ENCODE measurements around the gene CLOCK. TPM values are rescaled to one million over a fixed set of nuclear protein-coding genes. Genes with fewer than 3 reads are reported as not detected.
A peak's percentile ranks its signal among the peaks of the same experiment; 100 is the strongest.

The CLOCK gene
- total RNA-seq, 1 experiment from 2014 or later, result 21.7 TPM

DNA sequence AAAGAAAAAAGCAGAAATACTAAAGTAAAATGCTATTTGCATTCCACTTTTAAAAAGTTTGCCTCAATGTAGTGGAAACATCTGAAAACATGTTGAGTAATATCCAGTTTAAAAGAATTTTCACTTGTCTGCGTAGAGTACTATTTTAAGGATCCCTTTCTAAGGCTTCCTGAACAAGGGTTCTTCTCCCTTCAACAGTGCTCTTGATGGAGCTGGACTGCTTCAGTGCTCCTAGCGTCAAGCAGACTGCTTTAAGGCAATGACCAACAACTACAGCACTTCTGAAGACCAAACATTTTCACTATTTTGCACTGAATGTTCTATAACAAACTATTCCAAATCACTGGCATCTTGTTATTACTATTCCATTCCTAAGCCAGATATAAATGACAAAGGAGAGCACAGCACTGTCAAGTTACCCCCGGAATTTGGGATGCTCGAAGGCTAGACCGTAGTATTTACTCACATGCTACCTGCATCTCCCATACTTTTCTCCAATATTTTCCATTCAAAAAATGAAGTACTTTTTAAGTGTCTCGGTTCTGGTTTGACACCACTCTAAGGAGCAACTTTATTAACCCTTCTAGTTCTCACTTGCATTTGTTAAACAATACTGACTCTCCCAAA is 114.9 kb downstream of the CLOCK start:
- no peak for DNase-seq (ENCODE audit: extremely low read depth, low read depth)

DNA sequence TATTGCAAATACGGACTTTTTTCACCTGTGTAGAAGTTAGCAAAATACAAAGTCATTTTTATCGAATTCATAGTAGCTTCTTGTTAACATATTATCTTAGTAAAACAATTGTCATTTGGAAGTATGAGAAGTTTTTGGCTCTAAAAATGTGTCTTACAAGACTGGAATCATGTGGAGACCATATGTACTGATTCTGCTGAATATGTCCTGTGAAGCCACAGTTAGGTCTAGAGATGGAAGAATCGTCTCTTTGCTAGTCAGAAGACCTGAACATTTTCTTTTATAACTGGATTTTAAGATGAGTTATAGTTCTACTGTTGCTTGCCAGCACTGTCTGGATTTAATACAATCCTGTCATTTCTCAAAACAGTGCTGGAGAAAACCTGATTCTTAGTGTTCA is 121.9 kb downstream of the CLOCK start:
- DNase-seq (ENCODE audit: extremely low read depth, low read depth), result no peak

DNA sequence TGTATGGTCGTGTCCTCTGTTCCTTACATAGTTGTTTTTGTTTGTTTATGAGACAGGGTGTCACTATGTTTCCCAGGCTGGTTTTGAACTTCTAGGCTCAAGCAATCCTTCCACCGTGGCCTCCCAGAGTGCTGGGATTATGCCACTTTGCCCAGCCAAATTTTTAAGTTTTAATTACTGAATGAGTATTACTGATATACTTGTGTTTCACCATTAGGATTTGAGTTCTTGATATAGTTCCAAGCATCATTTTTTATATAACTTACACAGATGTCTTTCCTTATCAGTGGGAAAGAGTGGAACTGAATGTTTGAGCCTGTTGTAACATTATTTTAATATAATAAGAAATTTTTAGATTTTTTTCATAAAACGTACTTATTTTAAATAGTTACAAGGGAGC is 130.5 kb downstream of the CLOCK start:
- DNase-seq (ENCODE audit: extremely low read depth, low read depth), result no peak

DNA sequence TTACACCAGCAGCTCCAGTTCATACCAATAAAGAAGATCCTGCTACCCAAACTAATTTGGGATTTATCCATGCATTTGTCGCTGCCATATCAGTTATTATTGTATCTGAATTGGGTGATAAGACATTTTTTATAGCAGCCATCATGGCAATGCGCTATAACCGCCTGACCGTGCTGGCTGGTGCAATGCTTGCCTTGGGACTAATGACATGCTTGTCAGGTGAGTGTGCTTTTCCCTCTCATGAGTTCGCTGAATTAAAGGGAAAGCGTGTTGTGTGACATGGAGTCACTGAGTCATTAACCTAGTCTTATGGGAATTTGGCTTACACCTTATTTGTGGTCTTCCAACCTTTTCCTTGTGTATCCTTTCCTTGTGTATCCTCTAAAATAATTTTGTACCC is 135.1 kb downstream of the CLOCK start:
- no peak for DNase-seq (ENCODE audit: extremely low read depth, low read depth)

DNA sequence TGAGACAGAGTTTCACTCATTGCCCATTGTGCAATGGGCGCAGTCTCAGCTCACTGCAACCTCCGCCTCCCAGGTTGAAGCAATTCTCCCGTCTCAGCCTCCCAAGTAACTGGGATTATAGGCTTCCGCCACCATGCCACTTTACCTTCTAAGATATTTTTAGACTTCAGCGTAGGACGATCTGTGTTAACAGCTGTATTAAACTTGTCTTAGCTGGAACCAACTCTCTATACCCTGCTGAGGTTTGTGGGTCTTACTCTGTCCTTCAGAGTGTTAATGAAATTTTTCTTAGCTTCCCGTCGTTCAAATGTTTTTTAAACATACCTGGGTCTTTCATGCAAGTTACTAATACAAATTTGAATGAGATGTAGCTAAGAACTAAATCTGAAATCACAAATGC is 136.3 kb downstream of the CLOCK start:
- DNase-seq (ENCODE audit: extremely low read depth, low read depth), result no peak

DNA sequence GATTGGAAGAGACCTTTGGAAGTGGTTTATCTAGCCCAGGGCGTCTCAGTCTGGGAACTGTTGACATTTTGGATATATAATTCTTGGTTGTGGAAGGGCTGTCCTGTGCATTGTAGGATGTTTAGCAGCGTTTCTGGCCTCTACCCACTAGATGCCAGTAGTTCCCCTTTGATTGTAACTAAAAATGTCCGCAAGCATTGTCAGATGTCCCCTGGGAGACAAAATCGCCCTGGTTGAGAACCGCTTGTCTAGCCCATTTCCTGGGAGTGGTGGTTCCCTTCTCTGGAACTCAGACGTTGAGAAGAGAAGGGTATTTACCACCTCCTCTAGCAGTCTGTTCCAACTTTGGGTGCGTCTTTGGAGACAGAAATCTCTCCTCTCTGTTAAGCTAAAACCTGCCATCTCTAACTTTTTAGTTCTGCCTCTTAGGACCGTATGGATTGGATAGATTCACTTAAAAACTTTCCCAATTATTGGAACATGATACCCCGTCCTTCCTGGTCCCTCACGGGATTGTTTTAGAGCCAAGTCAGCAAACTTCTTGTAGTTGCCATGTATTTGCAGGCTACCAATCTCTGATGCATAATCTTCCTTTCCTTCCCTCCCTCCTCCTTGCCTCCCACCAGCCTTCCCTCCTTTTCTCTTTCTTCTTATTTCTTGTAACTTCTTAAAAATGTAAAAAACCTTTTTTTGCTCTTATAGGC is 137.1 kb downstream of the CLOCK start:
- DNase-seq (ENCODE audit: extremely low read depth, low read depth), result no peak

DNA sequence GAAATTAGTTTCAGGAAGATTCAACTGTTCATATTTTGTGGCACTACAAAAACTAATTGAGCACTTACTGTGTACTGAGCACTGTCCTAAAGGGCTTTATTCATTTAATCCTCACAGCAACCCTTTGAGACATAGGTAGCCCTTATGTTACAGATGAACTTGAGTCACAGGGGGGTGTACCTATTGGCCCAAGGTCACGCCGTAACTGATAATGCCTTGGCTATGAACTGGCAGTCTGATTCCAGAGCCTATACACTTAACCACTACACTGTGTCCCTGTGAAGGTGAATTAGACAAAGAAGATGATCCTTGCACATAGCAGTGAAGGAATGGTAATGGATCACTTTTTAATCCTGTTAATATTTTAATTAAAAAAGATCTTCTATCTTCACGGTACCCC is 138.9 kb downstream of the CLOCK start:
- DNase-seq (ENCODE audit: extremely low read depth, low read depth), result no peak

DNA sequence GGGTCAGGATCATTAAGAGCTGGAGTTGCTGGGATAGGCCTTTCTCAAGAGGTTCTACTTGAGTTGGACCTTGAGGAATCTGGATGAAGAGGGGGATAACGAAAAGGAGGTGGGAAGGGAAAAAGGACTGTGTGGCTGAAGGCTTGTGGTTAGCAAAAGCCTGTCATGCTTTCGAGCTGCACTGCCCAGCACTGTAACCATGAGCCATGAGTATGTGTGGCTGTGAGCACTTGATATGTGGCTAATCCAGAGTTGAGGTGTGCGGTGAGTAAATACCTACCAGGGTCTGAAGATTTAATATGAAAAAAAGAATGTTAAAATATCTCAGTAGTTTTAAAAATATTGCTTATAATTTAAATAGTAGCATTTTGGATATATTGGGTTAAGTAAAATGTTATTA is 139.6 kb downstream of the CLOCK start:
- DNase-seq (ENCODE audit: extremely low read depth, low read depth), result no peak

DNA sequence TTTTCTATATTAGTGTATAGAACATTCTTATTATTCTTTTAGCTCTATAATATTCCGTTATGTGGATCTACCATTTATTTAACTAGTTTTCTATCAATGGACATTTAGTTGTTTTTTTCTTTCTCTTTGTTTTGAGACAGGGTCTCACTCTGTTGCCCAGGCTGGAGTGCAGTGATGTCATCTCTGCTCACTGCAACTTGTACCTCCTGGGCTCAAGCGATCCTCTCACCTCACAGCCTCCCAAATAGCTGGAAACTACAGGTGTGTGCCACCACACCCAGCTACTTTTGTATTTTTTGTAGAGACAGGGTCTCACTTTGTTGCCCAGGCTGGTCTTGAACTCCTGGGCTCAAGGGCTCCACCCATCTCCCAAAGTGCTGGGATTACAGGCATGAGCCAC is 140.2 kb downstream of the CLOCK start:
- no peak for DNase-seq (ENCODE audit: extremely low read depth, low read depth)

DNA sequence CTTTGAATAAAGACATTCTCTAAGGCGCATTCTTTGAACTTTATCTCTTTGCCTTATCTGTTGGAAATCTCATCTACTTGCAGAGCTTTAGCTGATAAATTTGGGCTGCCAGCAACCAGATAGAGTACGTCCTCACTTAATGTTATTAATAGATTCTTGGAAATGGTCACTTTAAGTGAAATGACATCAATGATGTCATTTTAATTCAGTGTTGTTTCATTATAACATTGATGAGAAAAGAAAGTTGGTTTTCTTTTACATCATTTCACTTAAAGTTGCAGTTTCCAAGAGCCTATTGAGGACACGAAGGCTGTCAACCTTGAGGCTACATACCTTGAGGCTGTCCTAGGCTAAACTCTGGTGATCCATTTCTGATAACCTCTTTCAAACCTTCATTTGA is 141.6 kb downstream of the CLOCK start:
- no peak for DNase-seq (ENCODE audit: extremely low read depth, low read depth)

DNA sequence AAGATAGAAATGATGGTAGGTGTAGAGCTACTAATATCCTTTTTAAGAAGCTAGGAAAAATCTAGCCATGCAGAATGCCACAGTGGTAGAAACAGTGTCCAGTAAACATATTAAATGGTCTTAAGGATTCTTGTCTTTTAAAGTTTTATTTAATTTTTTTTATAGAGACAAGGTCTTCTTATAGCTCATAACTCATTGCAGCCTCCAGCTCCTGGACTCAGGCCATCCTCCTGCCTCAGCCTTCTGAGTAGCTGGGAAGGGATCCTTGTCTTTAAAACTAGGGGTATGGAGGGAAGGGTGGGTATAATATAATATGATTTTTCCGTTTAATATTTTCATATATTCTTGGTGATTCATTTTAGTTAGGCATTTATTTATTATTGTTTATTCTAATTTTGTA is 147.1 kb downstream of the CLOCK start:
- no peak for DNase-seq (ENCODE audit: extremely low read depth, low read depth)

DNA sequence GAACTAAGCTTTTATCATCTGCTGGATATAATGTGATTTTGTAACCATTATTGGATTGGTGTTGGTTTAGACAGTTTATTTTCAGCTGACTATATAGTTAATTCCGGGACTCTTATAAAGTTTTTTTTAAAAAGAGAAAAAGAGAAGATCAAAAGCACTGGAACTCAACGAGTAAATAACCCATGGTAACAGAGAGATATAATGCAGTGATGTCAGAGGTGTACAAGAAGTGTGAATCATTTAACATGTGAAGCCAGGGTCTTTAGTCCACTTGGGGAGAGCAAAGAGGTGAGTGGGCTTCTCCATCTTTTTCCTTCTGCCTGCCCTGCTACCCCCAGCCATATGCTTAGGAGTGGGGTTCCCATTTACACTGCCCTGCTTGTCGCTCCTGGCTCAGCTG is 147.7 kb downstream of the CLOCK start:
- DNase-seq (ENCODE audit: extremely low read depth, low read depth), result no peak

DNA sequence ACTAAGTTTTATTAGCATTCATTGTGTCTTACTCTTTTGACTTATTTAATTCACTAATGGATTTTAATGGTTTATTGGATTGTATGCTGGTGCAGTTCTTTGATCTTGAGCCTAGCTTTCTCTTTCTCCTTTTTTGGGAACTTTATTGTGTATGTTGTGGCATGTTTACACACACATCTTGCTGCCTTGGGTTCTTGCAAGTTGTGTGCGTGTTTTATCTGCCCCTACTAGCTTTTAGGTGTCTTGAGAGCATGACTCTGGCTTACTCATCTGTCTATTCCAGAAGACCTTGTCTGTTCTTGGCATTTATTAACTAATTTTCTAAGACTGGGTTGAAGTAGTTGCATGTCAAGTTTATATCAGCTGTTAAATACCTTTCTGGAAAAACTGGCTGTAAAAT is 148.2 kb downstream of the CLOCK start:
- DNase-seq (ENCODE audit: extremely low read depth, low read depth), result no peak

DNA sequence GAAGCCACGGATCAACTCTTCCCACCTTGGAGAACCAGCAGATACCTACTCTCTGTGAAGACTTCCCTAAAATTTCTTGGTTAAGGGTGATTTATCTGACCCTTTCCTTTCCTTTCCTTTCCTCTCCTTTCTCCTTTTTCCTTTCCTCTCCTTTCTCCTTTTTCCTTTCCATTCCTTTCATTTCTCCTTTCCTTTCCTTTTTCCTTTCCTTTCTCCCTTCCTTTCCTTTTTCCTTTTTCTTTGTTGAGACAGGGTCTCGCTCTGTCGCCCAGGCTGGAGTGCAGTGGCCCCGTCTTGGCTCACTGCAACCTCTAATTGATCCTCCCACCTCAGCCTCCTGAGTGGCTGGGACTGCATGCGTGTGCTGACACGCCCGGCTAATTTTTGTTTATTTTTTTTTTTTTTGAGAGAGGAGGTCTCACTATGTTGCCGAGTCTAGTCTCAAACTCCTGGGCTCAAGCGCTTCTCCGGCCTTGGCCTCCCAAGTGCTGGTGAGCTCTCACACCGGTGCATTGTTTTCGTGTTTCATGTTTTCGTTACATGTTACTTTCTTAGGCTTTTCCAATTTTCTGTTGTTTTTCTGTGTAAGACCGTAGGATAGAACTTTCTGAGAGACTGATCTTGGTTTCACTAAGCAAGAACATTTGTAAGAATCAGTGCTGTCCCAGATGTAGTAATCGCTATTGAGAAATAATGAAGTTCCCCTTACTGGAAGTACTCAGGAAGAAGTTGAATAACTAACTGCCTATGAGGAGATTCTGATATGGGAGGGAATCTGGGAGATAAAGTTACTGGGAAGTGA is 149.0 kb downstream of the CLOCK start:
- no peak for DNase-seq (ENCODE audit: extremely low read depth, low read depth)

DNA sequence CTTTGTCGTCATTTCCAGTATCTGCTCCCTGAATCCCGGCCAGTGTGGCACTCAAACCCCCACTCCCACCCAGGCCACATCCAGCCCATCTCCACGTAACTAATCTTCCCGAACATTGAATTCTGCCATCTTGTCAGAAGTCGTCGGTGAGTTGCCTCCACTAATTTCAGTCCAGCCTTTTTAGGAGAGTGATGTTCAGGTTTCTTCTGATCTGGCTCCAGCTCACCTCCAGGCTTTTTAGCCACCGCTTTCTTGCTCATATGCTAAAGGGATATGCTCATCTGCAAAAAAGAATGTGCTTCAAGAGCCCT is 149.6 kb downstream of the CLOCK start:
- DNase-seq (ENCODE audit: extremely low read depth, low read depth), result no peak

DNA sequence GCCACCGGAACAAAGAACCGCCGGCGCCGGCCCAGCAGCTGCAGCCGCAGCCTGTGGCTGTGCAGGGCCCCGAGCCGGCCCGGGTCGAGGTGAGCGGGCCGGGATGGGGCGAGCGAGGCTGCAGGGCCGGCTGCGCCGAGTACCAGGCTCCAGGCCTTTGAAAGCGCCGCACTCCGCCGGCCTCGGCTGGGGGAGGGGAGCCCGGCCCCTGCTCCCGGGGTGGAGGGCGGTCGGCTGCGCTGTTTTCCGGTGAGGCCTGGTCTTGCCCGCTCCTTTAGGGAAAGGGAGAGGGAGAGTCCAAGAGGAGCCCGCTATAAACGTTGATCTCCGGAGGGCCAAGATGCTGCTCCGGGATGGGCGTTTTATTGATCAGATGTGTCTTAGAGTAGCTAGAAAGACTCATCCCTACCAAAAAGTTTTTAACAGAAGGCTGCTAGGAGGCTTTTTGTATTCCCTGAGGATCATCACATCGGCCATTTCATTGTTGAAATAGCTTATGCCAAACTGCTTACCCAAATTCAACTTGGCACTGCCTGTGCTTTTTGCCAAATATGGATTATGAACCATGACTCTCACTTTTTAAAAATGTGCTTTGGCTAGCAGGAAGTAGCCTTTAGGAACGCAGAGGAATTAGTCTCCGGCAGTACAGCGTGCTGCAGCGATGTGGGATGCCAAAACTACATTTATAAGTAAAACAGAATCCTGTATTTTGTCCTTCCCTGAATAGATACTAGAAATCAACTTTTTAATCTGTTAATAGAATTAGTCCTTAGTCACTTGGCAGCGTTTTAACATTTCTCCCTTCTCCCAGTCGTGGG is 150.2 kb downstream of the CLOCK start:
- DNase-seq (ENCODE audit: extremely low read depth, low read depth), result no peak

DNA sequence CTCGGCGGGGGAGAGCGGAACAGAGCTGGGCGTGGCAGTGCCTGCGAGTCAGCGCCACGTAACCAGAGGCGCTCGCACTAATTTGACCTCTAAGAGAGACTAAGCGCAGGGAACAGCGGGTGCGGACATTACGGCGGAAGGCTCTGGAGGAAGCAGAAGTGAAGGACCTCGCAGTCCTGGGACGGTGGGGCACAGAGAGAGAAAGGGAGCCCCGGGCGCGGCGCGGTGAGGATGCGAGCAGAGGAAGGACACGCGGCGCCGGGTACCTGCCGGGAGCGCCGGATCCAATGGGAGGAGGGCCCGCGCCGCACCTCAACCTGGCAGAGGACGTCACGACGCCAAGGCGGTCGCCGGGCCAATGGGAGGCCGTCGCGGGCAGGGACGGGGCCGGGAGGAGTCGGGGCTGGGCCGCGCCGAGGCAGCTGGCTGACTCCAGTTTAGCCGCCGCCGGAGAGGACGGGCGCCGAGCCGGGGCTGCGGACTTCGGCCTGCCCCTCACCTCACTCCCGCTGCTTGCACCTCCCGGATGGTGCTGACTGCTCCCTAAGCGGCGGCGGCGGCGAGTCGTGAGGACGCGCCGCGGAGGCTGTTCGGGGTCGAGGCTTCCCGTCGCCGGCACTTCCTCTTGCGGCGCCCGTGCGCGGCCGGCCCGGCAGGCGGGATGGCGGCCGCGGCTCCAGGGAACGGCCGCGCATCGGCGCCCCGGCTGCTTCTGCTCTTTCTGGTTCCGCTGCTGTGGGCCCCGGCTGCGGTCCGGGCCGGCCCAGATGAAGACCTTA is 151.0 kb downstream of the CLOCK start, which contains the start of gene TMEM165:
TMEM165 (plus strand) TSS at position 429 of the 779 bp plus-strand sequence; CDS start at position 662, 233 bp downstream.
- peak; percentile 75 for DNase-seq (ENCODE audit: extremely low read depth, low read depth)

DNA sequence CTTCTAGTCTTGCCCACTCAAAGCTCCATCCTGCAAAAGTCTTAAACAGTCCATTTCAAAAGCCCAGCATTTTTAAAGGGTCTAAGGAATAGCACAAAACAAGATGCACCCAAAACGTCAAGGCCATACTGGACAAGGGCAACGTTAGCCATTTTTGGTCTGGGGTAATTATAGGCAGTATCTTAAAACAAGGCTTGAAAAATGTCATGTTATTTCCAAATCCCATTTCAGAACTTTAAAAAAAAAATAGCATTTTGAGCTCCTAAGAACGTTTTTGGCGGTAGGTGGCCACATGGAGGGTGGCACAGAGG is 151.5 kb downstream of the CLOCK start:
- DNase-seq (ENCODE audit: extremely low read depth, low read depth), result no peak

DNA sequence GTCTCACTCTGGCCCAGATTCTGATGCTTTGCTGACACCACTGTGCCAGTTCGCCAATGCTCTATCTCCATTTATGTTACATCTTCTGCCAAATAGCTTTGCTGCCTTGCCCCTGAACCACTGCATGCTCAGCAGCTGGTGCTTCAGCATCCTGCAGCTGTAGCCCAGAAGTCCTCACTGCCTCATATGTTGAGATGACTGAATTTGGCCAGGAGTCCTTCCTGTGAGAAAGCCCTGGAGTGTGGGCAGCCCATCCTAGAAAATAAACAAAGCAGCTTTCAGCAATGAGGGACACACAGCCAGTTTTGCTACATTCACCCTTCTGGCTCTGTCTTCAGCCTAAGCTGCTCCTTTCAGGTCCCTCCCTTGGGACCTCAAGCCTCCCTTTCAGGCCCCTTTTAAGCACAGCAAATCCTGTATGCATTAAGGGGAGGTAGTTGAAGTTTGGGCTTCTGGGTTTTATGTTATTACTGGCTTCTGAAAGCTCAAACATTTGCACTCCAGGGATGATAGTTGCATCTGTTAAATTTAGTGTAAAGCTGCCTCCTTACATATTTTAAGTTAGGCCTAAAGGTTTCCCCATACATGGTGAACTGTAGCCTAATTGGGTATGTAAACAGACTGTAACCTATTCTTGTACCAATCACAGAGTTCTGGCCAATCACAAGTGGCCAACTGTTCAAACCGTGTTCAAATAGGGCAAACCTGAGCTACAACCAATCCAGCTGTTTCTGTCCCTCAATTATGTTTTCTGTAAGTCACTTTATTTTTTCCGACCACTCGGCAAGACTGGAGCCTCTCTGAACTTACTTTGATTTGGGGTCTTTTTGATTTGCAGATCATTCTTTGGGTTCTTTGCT is 153.0 kb downstream of the CLOCK start:
- DNase-seq (ENCODE audit: extremely low read depth, low read depth), result peak; percentile 48

DNA sequence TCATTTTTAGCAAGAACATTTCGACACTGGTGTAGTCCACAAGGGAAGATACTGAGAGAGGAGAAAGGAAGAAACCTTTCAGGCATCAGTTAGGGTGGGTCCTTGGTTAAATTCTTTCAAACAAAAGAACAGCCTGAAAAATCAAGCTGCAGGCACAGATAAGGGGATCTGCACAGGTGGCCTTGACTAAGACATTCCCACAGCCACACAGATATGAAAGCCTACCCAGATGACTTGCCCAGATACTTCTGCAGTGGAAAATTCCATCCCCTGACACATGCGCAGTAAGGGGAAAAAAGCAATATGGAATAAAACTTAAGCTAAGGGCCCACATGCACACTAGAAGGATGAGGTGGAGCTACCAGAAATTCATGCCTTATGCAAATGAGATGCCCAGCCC is 159.9 kb downstream of the CLOCK start:
- no peak for DNase-seq (ENCODE audit: extremely low read depth, low read depth)

Data from NCI-H460 (cell line).